Psoas muscle (tissue), 8 donors: ENCODE measurements around the gene PAXIP1. TPM values are rescaled to one million over a fixed set of nuclear protein-coding genes. Genes with fewer than 3 reads are reported as not detected.

Source experiments
- ATAC-seq, 4 donors: fragments of 200-7000 bp; cut with Tn5 transposase; one replicate each; pipeline ENCODE4 v1.9.1; 2020; ENCODE audit warnings: moderate library complexity in 3 of 4, mild to moderate bottlenecking in 2 of 4
- DNase-seq, 2 donors: peaks; one replicate each; pipeline ENCODE4 v3.0.0-alpha.2; 2020
- H3K27ac ChIP-seq: fragments of 200-600 bp; one replicate; pipeline ENCODE4 v1.8.0; 2022
- H3K27me3 ChIP-seq, 3 donors: fragments of 200-600 bp in 1 of 3; one replicate each; pipeline versions ENCODE4 v1.6.1 to v1.8.0; 2013 to 2022; ENCODE audit warnings: low read length in 2 of 3, mild to moderate bottlenecking in 2 of 3, moderate library complexity in 1 of 3; ENCODE audit not compliant: insufficient read depth in 3 of 3
- H3K36me3 ChIP-seq, 2 donors: fragments of 200-600 bp in 1 of 2; one replicate each; pipeline versions ENCODE4 v1.6.1 to v1.8.0; 2013 to 2022; ENCODE audit warnings: low read depth in 1 of 2, mild to moderate bottlenecking in 1 of 2, moderate library complexity in 1 of 2; ENCODE audit not compliant: insufficient read depth in 1 of 2
- H3K4me1 ChIP-seq: fragments of 200-600 bp; one replicate; pipeline ENCODE4 v1.8.0; 2022
- H3K4me3 ChIP-seq: fragments of 200-600 bp; one replicate; pipeline ENCODE4 v1.8.0; 2022; ENCODE audit warnings: mild to moderate bottlenecking
- H3K9me3 ChIP-seq: fragments of 200-600 bp; one replicate; pipeline ENCODE4 v1.8.0; 2022
- CTCF ChIP-seq: fragments of 200-600 bp; IDR thresholded peaks from one replicate; pipeline ENCODE4 v1.8.0; 2022; ENCODE audit warnings: antibody characterized with exemption
- WGBS, 3 donors: extraction: QIAGEN DNeasy Blood & Tissue Kit; methylation state at CpG; one replicate each; pipeline versions ENCODE4 v1.1.6 to v1.1.7; 2013; 5-methylcytosine and 5-hydroxymethylcytosine counted together
- intact Hi-C, 2 donors: fragments of 100-400 bp; cut with DNase I; formaldehyde crosslinking; loops; one replicate each; pipeline versions ENCODE4 v1.11.0 to v1.14.2; 2022
- polyA plus RNA-seq, 3 donors: library from polyadenylated mRNA; stranded (reverse); fragments of 200-250 nt; gene quantifications; one replicate each; pipeline ENCODE4 v1.2.3, GENCODE V29; 2013
- total RNA-seq, 4 donors: library from RNA; stranded (reverse); fragmentation: NEBNext Ultra II Directional in 2 of 4; extraction: Animal tissue kit (Norgen Biotek cat#: 25700) in 2 of 4; gene quantifications; one replicate each; pipeline versions ENCODE4 v1.2.1 to v1.2.4, GENCODE V29; 2021 to 2023
- donor health status: healthy with polysubstance abuse.
- donor health status: DM: no; HTN: no; CAD: no; lungs with moderate emphysema.
- donor health status: Bipolar disorder and iron deficiency.
- donor health status: healthy.
- donor health status: DM: yes; HTN: yes; CAD: no.
- donor health status: DM: no; HTN: no; CAD: no.
- donor health status: DM: no; HTN: no; CAD: no.
- donor health status: DM: yes; HTN: yes; CAD: no.

The PAXIP1 gene
- total and polyA plus RNA-seq, 7 donors = 3.5 to 7.3 (median 6.2) TPM

- H3K36me3 ChIP-seq = no peaks in the 10 kb centered on the region
- H3K27ac ChIP-seq = no peak overlapping the region
- peaks cover 0 to 28% (median 1%) of the 10 kb centered on the region in 3 donors for H3K27me3 ChIP-seq
- no peak overlapping the region for H3K4me3 ChIP-seq
- no peaks in the 10 kb centered on the region for H3K4me1 ChIP-seq
- 90 to 92% (median 92%) methylated on average over 2 of the region's 2 CpGs for WGBS, 3 donors
- TF ChIP-seq CTCF = no peak
- DNase-seq (no peak), ATAC-seq (no peak)
- no peaks in the 10 kb centered on the region for H3K9me3 ChIP-seq
- intact Hi-C loops = loop anchor here in 1 of 2 donors (5.0 kb wide), 1 partner anchor 281 kb away; no protein-coding TSS in a partner anchor
These were observed 91.5 kb downstream of the PAXIP1 start for GRCh38 chr7:154911411-154911810.

GRCh38 chr7:154910977-154911376, 91.9 kb downstream of the PAXIP1 start:
- H3K9me3 ChIP-seq = no peaks in the 10 kb centered on the region
- no peak overlapping the region for H3K4me3 ChIP-seq
- no peaks in the 10 kb centered on the region for H3K36me3 ChIP-seq
- ATAC-seq (no peak), DNase-seq (no peak)
- 83 to 97% (median 95%) methylated on average over 4 of the region's 4 CpGs for WGBS, 3 donors
- TF ChIP-seq CTCF = no peak
- intact Hi-C loops = loop anchor here in 1 of 2 donors (5.0 kb wide), 1 partner anchor 281 kb away; no protein-coding TSS in a partner anchor
- no peaks in the 10 kb centered on the region for H3K4me1 ChIP-seq
- H3K27ac ChIP-seq = no peak overlapping the region
- peaks cover 0 to 28% (median 0%) of the 10 kb centered on the region in 3 donors for H3K27me3 ChIP-seq

- WGBS, 3 donors = 59 to 73% (median 65%) methylated on average over 4 of the region's 4 CpGs
- Histone ChIP-seq H3K4me3 (no peak overlapping the region), H3K4me1 (no peaks in the 10 kb centered on the region), H3K36me3 (no peaks in the 10 kb centered on the region), H3K27me3 (peaks cover 0 to 28% (median 0%) of the 10 kb centered on the region in 3 donors), H3K9me3 (no peaks in the 10 kb centered on the region), H3K27ac (no peak overlapping the region)
- TF ChIP-seq CTCF = no peak
- intact Hi-C loops = loop anchor here in 1 of 2 donors (5.0 kb wide), 1 partner anchor 282 kb away; no protein-coding TSS in a partner anchor
- ATAC-seq = no peak
- no peak for DNase-seq
These were observed 92.8 kb downstream of the PAXIP1 start for GRCh38 chr7:154910125-154910524.

GRCh38 chr7:154909241-154910105, 93.5 kb downstream of the PAXIP1 start:
- ATAC-seq (no peak), DNase-seq (no peak)
- TF ChIP-seq CTCF = no peak
- Histone ChIP-seq H3K27ac (no peak overlapping the region), H3K4me1 (no peaks in the 10 kb centered on the region), H3K9me3 (no peaks in the 10 kb centered on the region), H3K4me3 (no peak overlapping the region), H3K27me3 (peaks cover 0 to 22% (median under 1%) of the 10 kb centered on the region in 3 donors), H3K36me3 (no peaks in the 10 kb centered on the region)
- intact Hi-C loops = loop anchor here in 1 of 2 donors (5.0 kb wide), 1 partner anchor 283 kb away; no protein-coding TSS in a partner anchor
- 81 to 84% (median 81%) methylated on average over 26 of the region's 26 CpGs for WGBS, 3 donors
